ENCODE measurements around the gene DNAJC1. TPM values are rescaled to one million over a fixed set of nuclear protein-coding genes. Genes with fewer than 3 reads are reported as not detected.

Gene DNAJC1
- total and polyA plus RNA-seq, 2 donors (not counting 3 experiments of a cell fraction or from before 2014, with no cell fraction given) = 11.2 to 19.7 TPM

DNA sequence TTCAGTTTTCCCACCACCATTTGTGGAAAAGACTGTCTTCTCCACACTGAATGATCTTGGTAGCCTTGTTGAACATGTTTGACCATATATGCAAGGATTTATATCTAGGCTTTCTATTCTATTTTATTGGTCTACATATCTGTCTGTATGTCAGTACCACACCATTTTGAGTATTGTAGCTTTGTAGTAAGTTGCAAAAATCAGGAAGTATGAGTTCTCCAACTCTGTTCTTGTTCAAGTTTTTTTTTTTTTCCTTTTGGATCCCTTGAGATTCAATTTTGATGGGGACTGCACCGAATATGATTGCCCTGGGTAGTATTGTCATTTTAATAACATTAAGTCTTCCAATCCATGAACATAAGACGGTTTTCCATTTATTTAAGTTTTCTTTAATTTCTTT, 176.8 kb downstream of the DNAJC1 start:
- no peaks in the 10 kb centered on the region for H3K4me1 ChIP-seq (ENCODE audit: control insufficient read depth, extremely low read depth, insufficient read depth, low read length)
- no peaks in the 10 kb centered on the region for H3K9me1 ChIP-seq (replicated peaks; ENCODE audit: control insufficient read depth, extremely low read depth, insufficient read depth, low read length)
- no peak overlapping the region for H3K27ac ChIP-seq (ENCODE audit: insufficient read depth, low read depth, low read length)
- H4K20me1 ChIP-seq (replicated peaks; ENCODE audit: control insufficient read depth, extremely low read depth, insufficient read depth, low read length) = no peaks in the 10 kb centered on the region
- ChIA-PET POLR2A (no interaction called here), CTCF (no interaction called here)
- H3K9ac ChIP-seq (replicated peaks; ENCODE audit: extremely low read depth, insufficient read depth, low read length) = no peak overlapping the region
- no peak for TF ChIP-seq JUN (IDR thresholded peaks at IDR 0.05; ENCODE audit: borderline replicate concordance, insufficient read depth, insufficient read length, low read depth)
- no peak for TF ChIP-seq FOS (IDR thresholded peaks at IDR 0.05; ENCODE audit: borderline replicate concordance, insufficient read depth, low read length)
- TF ChIP-seq GATA2 (IDR thresholded peaks at IDR 0.05; ENCODE audit: insufficient read depth, insufficient read length, low read depth, low read length) = no peak
- TF ChIP-seq CTCF (IDR thresholded peaks at IDR 0.05; ENCODE audit: extremely low read depth in 1 of 2, insufficient read depth in 1 of 2, low read depth in 1 of 2, low read length in 2 of 2) = no peak
- TF ChIP-seq POLR2A (IDR thresholded peaks at IDR 0.05; ENCODE audit: low read depth, low read length) = no peak
- TF ChIP-seq MAX (IDR thresholded peaks at IDR 0.05; ENCODE audit: insufficient read depth, insufficient read length) = no peak
- no peak for TF ChIP-seq EZH2 (IDR thresholded peaks at IDR 0.05; ENCODE audit: borderline replicate concordance, low read depth, low read length, severe bottlenecking)
- dilution Hi-C loops (cut with MboI; ENCODE audit: extremely low pct_ligation_motif_present, low sequenced_read_pairs) = no loop called here
- DNase-seq (ENCODE audit: low read depth, low spot score) (no peak), FAIRE-seq (no peak)
- no peaks in the 10 kb centered on the region for H3K27me3 ChIP-seq (ENCODE audit: control insufficient read depth in 2 of 2, insufficient read depth in 2 of 2, low read length in 2 of 2)
- no peak overlapping the region for H3K4me3 ChIP-seq (replicated peaks in 1 of 3; ENCODE audit: insufficient read depth in 1 of 3, low read depth in 1 of 3, low read length in 3 of 3)
- no peaks in the 10 kb centered on the region for H3K79me2 ChIP-seq (ENCODE audit: control insufficient read depth, insufficient read depth, low read length)
- H2AFZ ChIP-seq (ENCODE audit: low read depth, low read length) = no peak overlapping the region
- intact Hi-C loops (cut with micrococcal nuclease) = no loop called here
- no peak overlapping the region for H3K4me2 ChIP-seq (ENCODE audit: insufficient read depth, low read length)
- no TSS peak for BruUV-seq (replicated peaks)
- H3K9me3 ChIP-seq (replicated peaks; ENCODE audit: control insufficient read depth, insufficient read depth, low read length) = no peaks in the 10 kb centered on the region
- H3K36me3 ChIP-seq (ENCODE audit: control insufficient read depth in 2 of 2, extremely low read depth in 1 of 2, insufficient read depth in 2 of 2, low read length in 2 of 2) = no peaks in the 10 kb centered on the region

All from endothelial cell of umbilical vein (primary cell).